HCT116 (cell line): ENCODE results near the gene OCA2. TPM values are rescaled to one million over a fixed set of nuclear protein-coding genes. Genes with fewer than 3 reads are reported as not detected.

Experiments
- ATAC-seq: fragments of 200-7000 bp; cut with Tn5 transposase; 2 replicates; pipeline ENCODE4 v1.9.1; 2020; ENCODE audit warnings: mild to moderate bottlenecking, moderate library complexity
- BruUV-seq: library from RNA; stranded (reverse); fragments of 400-500 nt; replicated peaks from 2 replicates; lab custom pipeline; 2021; lab: Mats Ljungman, UMichigan
- CTCF ChIA-PET: fragments of 300-600 bp; sonication (Branson Sonifier 250); formaldehyde crosslinking; loops from one replicate; lab custom pipeline; 2021; ENCODE audit warnings: antibody characterized with exemption; lab: Charles Lee
- POLR2A ChIA-PET: fragments of 300-600, 350-600 bp; sonication (Branson Sonifier 250); formaldehyde crosslinking; loops from one replicate; lab custom pipeline; 2021; ENCODE audit warnings: antibody characterized with exemption; lab: Charles Lee
- RAD21 ChIA-PET, 2 experiments: fragments of 300-600 bp; sonication (Branson Sonifier 250); formaldehyde crosslinking; loops; one replicate each; lab custom pipeline; 2023; ENCODE audit warnings: low total read pairs in 2 of 2; ENCODE audit not compliant: uncharacterized antibody in 2 of 2, unreplicated experiment in 2 of 2, low non-redundant PET in 1 of 2; lab: Charles Lee
- DNase-seq: peaks from one replicate; pipeline ENCODE4 v3.0.0-alpha.2; 2010; ENCODE audit warnings: low read depth, low spot score
- H2AFZ ChIP-seq: fragments of 200-600 bp; shearing (Covaris generic), sonication (generic); 2 replicates; pipeline ENCODE4 v1.6.1; 2017; ENCODE audit warnings: low read depth, mixed run types, mixed read lengths, antibody characterized with exemption, low read length; ENCODE audit not compliant: poor library complexity, severe bottlenecking
- H3K27ac ChIP-seq: 2 replicates; pipeline ENCODE4 v1.5.1; 2012; ENCODE audit warnings: low read depth, low read length
- H3K27me3 ChIP-seq: fragments of 200-600 bp; sonication (generic); 2 replicates; pipeline ENCODE4 v1.6.1; 2016; ENCODE audit warnings: mixed run types, low read length, mixed read lengths; ENCODE audit not compliant: insufficient read depth
- H3K36me3 ChIP-seq, 2 experiments: fragments of 200-500 bp in 1 of 2; fragments of 200-600 bp in 1 of 2; sonication (Bioruptor generic) in 1 of 2; sonication (generic) in 1 of 2; 2 replicates each; pipeline versions ENCODE4 v1.5.1 to v1.6.1; 2014 to 2016; ENCODE audit warnings: low read length in 2 of 2, inconsistent platforms in 1 of 2, mixed read lengths in 1 of 2, mixed run types in 1 of 2; ENCODE audit not compliant: insufficient read depth in 2 of 2, control insufficient read depth in 1 of 2
- H3K4me1 ChIP-seq, 2 experiments: fragments of 200-600 bp in 1 of 2; sonication (generic) in 1 of 2; 2 replicates each; pipeline versions ENCODE4 v1.5.1 to v1.6.1; 2012 to 2017; ENCODE audit warnings: low read length in 2 of 2, inconsistent platforms in 1 of 2, mild to moderate bottlenecking in 1 of 2, mixed read lengths in 1 of 2, mixed run types in 1 of 2, moderate library complexity in 1 of 2; ENCODE audit not compliant: insufficient read depth in 2 of 2, control insufficient read depth in 1 of 2
- H3K4me2 ChIP-seq: fragments of 200-600 bp; sonication (generic); 2 replicates; pipeline ENCODE4 v1.6.1; 2017; ENCODE audit warnings: mixed run types, low read length, mixed read lengths
- H3K4me3 ChIP-seq, 2 experiments: fragments of 200-600 bp in 1 of 2; sonication (generic) in 1 of 2; replicated peaks in 1 of 2; 2 replicates each; pipeline ENCODE4 v1.5.1; 2011 to 2016; ENCODE audit warnings: low read length in 2 of 2, control low read depth in 1 of 2, low read depth in 1 of 2, mild to moderate bottlenecking in 1 of 2, mixed read lengths in 1 of 2, mixed run types in 1 of 2
- H3K79me2 ChIP-seq: fragments of 200-600 bp; sonication (generic); 2 replicates; pipeline ENCODE4 v1.6.1; 2017; ENCODE audit warnings: mild to moderate bottlenecking, mixed run types, low read length, moderate library complexity, mixed read lengths; ENCODE audit not compliant: insufficient read depth
- H3K9ac ChIP-seq: fragments of 200-600 bp; sonication (generic); 2 replicates; pipeline ENCODE4 v1.6.1; 2016; ENCODE audit warnings: low read length, mixed read lengths
- H3K9me2 ChIP-seq: fragments of 200-600 bp; sonication (generic), shearing (Covaris generic); 2 replicates; pipeline ENCODE4 v1.6.1; 2017; ENCODE audit warnings: mixed run types, mild to moderate bottlenecking, moderate library complexity; ENCODE audit not compliant: insufficient read depth
- H3K9me3 ChIP-seq, 2 experiments: fragments of 200-500 bp in 1 of 2; fragments of 200-600 bp in 1 of 2; sonication (Bioruptor generic) in 1 of 2; sonication (generic) in 1 of 2; 2 replicates each; pipeline ENCODE4 v1.6.1; 2014 to 2017; ENCODE audit warnings: low read length in 2 of 2, mixed read lengths in 2 of 2, inconsistent platforms in 1 of 2, low read depth in 1 of 2, mild to moderate bottlenecking in 1 of 2, mixed run types in 1 of 2, moderate library complexity in 1 of 2; ENCODE audit not compliant: control insufficient read depth in 1 of 2, insufficient read depth in 1 of 2
- H4K20me1 ChIP-seq: fragments of 200-600 bp; sonication (generic), shearing (Covaris generic); 2 replicates; pipeline ENCODE4 v1.6.1; 2017; ENCODE audit warnings: mixed run types, mild to moderate bottlenecking, moderate library complexity; ENCODE audit not compliant: insufficient read depth
- ELF1 ChIP-seq: IDR thresholded peaks from 2 replicates; pipeline ENCODE4 v1.6.1; 2012; ENCODE audit warnings: low read depth, borderline replicate concordance
- FOSL1 ChIP-seq: IDR thresholded peaks from 2 replicates; pipeline ENCODE4 v1.6.1; 2012; ENCODE audit warnings: low read depth
- POLR2A ChIP-seq: IDR thresholded peaks from 2 replicates; pipeline ENCODE4 v1.7.0; 2011; ENCODE audit warnings: borderline replicate concordance; ENCODE audit not compliant: insufficient read depth, insufficient read length; ENCODE audit errors: extremely low read depth
- POLR2AphosphoS5 ChIP-seq: IDR thresholded peaks from 2 replicates; pipeline ENCODE4 v1.6.1; 2011; ENCODE audit warnings: mild to moderate bottlenecking, low read depth, low read length, moderate library complexity
- SIN3A ChIP-seq: IDR thresholded peaks from 2 replicates; pipeline ENCODE4 v1.6.1; 2012; ENCODE audit warnings: low read depth
- TCF7L2 ChIP-seq: IDR thresholded peaks from 2 replicates; pipeline ENCODE4 v1.7.0; 2011; ENCODE audit warnings: borderline replicate concordance, inconsistent platforms; ENCODE audit not compliant: insufficient read depth, insufficient read length; ENCODE audit errors: extremely low read depth
- ZFX ChIP-seq: fragments of 450-650 bp; IDR thresholded peaks from 2 replicates; pipeline ENCODE4 v1.6.1; 2017
- intact Hi-C: fragments of 100-400 bp; cut with micrococcal nuclease; formaldehyde crosslinking; loops from 2 replicates; pipeline ENCODE4 v1.10.0; 2022
- total RNA-seq: library from RNA; stranded (reverse); gene quantifications from one replicate; pipeline ENCODE4 v1.2.1, GENCODE V29; 2021; ENCODE audit not compliant: unreplicated experiment
- TF ChIP-seq, protein P1 (sequence below): IDR thresholded peaks from 2 replicates; pipeline ENCODE4 v1.6.1; 2012; ENCODE audit warnings: low read depth
- TF ChIP-seq, protein P2 (sequence below), 3 experiments: fragments of 200-600 bp in 1 of 3; sonication (generic) in 1 of 3; IDR thresholded peaks in 2 of 3; conservative IDR thresholded peaks in 1 of 3; 2 replicates each; pipeline ENCODE4 v1.5.1; 2012 to 2017; ENCODE audit warnings: low read depth in 2 of 3, low read length in 2 of 3, antibody characterized with exemption in 1 of 3, borderline replicate concordance in 1 of 3, control low read depth in 1 of 3, mild to moderate bottlenecking in 1 of 3, mixed read lengths in 1 of 3, mixed run types in 1 of 3, moderate library complexity in 1 of 3; ENCODE audit not compliant: insufficient read depth in 1 of 3
- TF ChIP-seq, protein P3 (sequence below): IDR thresholded peaks from 2 replicates; pipeline ENCODE4 v1.6.1; 2012

OCA2 gene
- total RNA-seq, 1 experiment from 2014 or later: not detected

DNA sequence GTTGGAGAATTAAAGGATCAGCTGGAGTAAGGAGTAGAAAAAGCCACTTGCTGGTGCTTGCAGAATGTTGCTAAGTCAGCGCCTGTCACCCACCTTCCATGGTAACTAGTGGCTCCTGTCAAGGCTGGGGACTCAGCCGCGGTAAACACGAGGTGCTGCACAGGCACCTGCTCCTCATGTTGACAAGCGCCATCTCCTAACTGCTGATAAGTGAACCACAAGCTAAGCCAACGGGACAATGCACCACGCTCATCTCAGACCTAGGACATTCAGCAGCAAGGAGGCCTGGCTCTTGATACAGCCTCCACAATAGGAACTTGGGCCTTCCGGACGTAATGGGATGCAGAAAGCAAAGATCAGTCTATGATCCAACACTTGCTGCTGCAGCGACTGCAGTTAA, 264.4 kb downstream of the OCA2 start (continued):
- TF ChIP-seq, protein P1, sequence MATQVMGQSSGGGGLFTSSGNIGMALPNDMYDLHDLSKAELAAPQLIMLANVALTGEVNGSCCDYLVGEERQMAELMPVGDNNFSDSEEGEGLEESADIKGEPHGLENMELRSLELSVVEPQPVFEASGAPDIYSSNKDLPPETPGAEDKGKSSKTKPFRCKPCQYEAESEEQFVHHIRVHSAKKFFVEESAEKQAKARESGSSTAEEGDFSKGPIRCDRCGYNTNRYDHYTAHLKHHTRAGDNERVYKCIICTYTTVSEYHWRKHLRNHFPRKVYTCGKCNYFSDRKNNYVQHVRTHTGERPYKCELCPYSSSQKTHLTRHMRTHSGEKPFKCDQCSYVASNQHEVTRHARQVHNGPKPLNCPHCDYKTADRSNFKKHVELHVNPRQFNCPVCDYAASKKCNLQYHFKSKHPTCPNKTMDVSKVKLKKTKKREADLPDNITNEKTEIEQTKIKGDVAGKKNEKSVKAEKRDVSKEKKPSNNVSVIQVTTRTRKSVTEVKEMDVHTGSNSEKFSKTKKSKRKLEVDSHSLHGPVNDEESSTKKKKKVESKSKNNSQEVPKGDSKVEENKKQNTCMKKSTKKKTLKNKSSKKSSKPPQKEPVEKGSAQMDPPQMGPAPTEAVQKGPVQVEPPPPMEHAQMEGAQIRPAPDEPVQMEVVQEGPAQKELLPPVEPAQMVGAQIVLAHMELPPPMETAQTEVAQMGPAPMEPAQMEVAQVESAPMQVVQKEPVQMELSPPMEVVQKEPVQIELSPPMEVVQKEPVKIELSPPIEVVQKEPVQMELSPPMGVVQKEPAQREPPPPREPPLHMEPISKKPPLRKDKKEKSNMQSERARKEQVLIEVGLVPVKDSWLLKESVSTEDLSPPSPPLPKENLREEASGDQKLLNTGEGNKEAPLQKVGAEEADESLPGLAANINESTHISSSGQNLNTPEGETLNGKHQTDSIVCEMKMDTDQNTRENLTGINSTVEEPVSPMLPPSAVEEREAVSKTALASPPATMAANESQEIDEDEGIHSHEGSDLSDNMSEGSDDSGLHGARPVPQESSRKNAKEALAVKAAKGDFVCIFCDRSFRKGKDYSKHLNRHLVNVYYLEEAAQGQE: no peak
- TF ChIP-seq, all 23 proteins: peak for 0

DNA sequence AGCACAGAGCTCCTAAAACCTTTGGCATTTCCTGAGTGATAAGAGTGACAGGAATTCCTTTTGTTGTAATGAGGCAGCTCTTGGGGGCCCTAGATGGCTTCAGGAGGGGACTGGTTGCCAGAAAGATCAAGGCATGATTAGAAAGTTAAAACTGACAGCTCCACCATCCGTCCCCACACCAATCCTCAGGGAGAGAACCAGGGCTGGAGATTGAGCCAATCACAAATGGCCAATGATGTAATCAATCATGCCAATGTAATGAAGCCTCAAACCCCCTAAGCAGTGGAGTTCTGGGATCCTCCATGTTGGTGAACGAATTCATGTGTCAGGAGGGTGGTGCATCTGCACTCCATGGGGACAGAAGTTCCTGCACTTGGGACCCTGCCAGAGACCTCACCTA, 265.1 kb downstream of the OCA2 start:
- Histone ChIP-seq H3K4me2 (no peak overlapping the region), H3K9me3 (peaks cover 11 to 33% of the 10 kb centered on the region in 2 experiments; a peak in 2 of 4 replicates), H4K20me1 (no peaks in the 10 kb centered on the region), H3K27ac (no peak overlapping the region), H2AFZ (no peak overlapping the region), H3K9me2 (no peaks in the 10 kb centered on the region), H3K9ac (no peak overlapping the region), H3K4me3 (no peak overlapping the region), H3K4me1 (no peaks in the 10 kb centered on the region), H3K36me3 (no peaks in the 10 kb centered on the region), H3K27me3 (no peaks in the 10 kb centered on the region), H3K79me2 (no peaks in the 10 kb centered on the region)
- CTCF ChIA-PET: no interaction called here
- TF ChIP-seq, protein P2, sequence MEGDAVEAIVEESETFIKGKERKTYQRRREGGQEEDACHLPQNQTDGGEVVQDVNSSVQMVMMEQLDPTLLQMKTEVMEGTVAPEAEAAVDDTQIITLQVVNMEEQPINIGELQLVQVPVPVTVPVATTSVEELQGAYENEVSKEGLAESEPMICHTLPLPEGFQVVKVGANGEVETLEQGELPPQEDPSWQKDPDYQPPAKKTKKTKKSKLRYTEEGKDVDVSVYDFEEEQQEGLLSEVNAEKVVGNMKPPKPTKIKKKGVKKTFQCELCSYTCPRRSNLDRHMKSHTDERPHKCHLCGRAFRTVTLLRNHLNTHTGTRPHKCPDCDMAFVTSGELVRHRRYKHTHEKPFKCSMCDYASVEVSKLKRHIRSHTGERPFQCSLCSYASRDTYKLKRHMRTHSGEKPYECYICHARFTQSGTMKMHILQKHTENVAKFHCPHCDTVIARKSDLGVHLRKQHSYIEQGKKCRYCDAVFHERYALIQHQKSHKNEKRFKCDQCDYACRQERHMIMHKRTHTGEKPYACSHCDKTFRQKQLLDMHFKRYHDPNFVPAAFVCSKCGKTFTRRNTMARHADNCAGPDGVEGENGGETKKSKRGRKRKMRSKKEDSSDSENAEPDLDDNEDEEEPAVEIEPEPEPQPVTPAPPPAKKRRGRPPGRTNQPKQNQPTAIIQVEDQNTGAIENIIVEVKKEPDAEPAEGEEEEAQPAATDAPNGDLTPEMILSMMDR (IDR thresholded peaks at IDR 0.05 in 2 of 3, conservative IDR thresholded peaks at IDR 0.05 in 1 of 3; ENCODE audit: borderline replicate concordance in 1 of 3, insufficient read depth in 1 of 3, low read depth in 2 of 3, low read length in 2 of 3): no peak
- no peak for TF ChIP-seq FOSL1
- no peak for TF ChIP-seq POLR2AphosphoS5
- TF ChIP-seq, protein P3, sequence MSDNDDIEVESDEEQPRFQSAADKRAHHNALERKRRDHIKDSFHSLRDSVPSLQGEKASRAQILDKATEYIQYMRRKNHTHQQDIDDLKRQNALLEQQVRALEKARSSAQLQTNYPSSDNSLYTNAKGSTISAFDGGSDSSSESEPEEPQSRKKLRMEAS: no peak
- TF ChIP-seq ZFX: no peak
- TF ChIP-seq POLR2A: no peak
- no peak for TF ChIP-seq SIN3A
- TF ChIP-seq TCF7L2: no peak
- TF ChIP-seq ELF1: no peak
- ATAC-seq: no peak
- POLR2A ChIA-PET: no interaction called here
- no TSS peak for BruUV-seq
- RAD21 ChIA-PET: no interaction called here
- no peak for DNase-seq
- intact Hi-C loops: no loop called here
